T47D (cell line): Measurements from ENCODE around the gene COG4.
A peak's percentile ranks its signal among the peaks of the same experiment; 100 is the strongest.

Source experiments
- DNase-seq, 2 experiments: peaks; one replicate each; pipeline versions ENCODE4 v3.0.0 to v3.0.0-alpha.2; 2011 to 2012; ENCODE audit warnings: low read depth in 1 of 2, low spot score in 1 of 2
- JUND ChIP-seq: IDR thresholded peaks from 2 replicates; pipeline ENCODE4 v1.6.1; 2012; ENCODE audit warnings: low read depth
- in situ Hi-C: cut with HindIII; loops from 2 replicates; pipeline ENCODE4 v1.10.0; 2016; ENCODE audit warnings: low sequenced_read_pairs, low pct_unique_long_range_greater_than_20kb

Gene COG4

GRCh38 chr16:70484867-70485266 lies 38.5 kb downstream of the COG4 start:
- no peak for DNase-seq
- in situ Hi-C loops = no loop called here
- TF ChIP-seq JUND = no peak

- no peak for TF ChIP-seq JUND
- in situ Hi-C loops = no loop called here
- DNase-seq = no peak
Measured at GRCh38 chr16:70483426-70483825, 39.9 kb downstream of the COG4 start.

GRCh38 chr16:70482624-70483023 lies 40.7 kb downstream of the COG4 start:
- in situ Hi-C loops = no loop called here
- no peak for TF ChIP-seq JUND
- no peak for DNase-seq

- in situ Hi-C loops = no loop called here
- no peak for DNase-seq
- no peak for TF ChIP-seq JUND
Measured at GRCh38 chr16:70481929-70482536, 41.3 kb downstream of the COG4 start.

- no peak for DNase-seq
- TF ChIP-seq JUND = no peak
- in situ Hi-C loops = no loop called here
Measured at GRCh38 chr16:70480127-70481105, 42.9 kb downstream of the COG4 start.

- no peak for TF ChIP-seq JUND
- DNase-seq = no peak
- in situ Hi-C loops = no loop called here
Measured at GRCh38 chr16:70478912-70479341, 44.4 kb downstream of the COG4 start.

GRCh38 chr16:70478169-70478568 lies 45.2 kb downstream of the COG4 start:
- in situ Hi-C loops = no loop called here
- DNase-seq = no peak
- TF ChIP-seq JUND = no peak

GRCh38 chr16:70476272-70477020 lies 46.9 kb downstream of the COG4 start:
- DNase-seq = no peak
- no peak for TF ChIP-seq JUND
- in situ Hi-C loops = no loop called here

- no peak for TF ChIP-seq JUND
- in situ Hi-C loops = no loop called here
- DNase-seq = no peak
Measured at GRCh38 chr16:70475054-70475871, 48.1 kb downstream of the COG4 start.

- in situ Hi-C loops = no loop called here
- no peak for DNase-seq
- no peak for TF ChIP-seq JUND
Measured at GRCh38 chr16:70474320-70475053, 48.9 kb downstream of the COG4 start.

GRCh38 chr16:70473446-70474319 lies 49.7 kb downstream of the COG4 start:
- in situ Hi-C loops = no loop called here
- DNase-seq = peak in 1 of 2 experiments; percentile 44
- TF ChIP-seq JUND = no peak
